SJSA1 (cell line): ENCODE measurements around the gene KCNH8. TPM values are rescaled to one million over a fixed set of nuclear protein-coding genes. Genes with fewer than 3 reads are reported as not detected.

Source experiments
- DNase-seq, 2 experiments: peaks; one replicate each; pipeline ENCODE4 v3.0.0-alpha.2; 2015 to 2020; ENCODE audit warnings: low spot score in 2 of 2, low read depth in 1 of 2
- H3K27ac ChIP-seq: fragments of 250-450 bp; sonication (Bioruptor Pico); 2 replicates; pipeline ENCODE4 v1.5.1; 2020; ENCODE audit warnings: mild to moderate bottlenecking, moderate library complexity
- H3K27me3 ChIP-seq: fragments of 250-450 bp; sonication (Bioruptor Pico); replicated peaks from 2 replicates; pipeline ENCODE4 v1.5.1; 2020; ENCODE audit warnings: mild to moderate bottlenecking, moderate library complexity
- H3K36me3 ChIP-seq: fragments of 250-450 bp; sonication (Bioruptor Pico); 2 replicates; pipeline ENCODE4 v1.5.1; 2020; ENCODE audit warnings: mild to moderate bottlenecking
- H3K4me1 ChIP-seq: fragments of 250-450 bp; sonication (Bioruptor Pico); replicated peaks from 2 replicates; pipeline ENCODE4 v1.6.1; 2021; ENCODE audit warnings: mild to moderate bottlenecking
- H3K4me3 ChIP-seq: fragments of 250-450 bp; sonication (Bioruptor Pico); 2 replicates; pipeline ENCODE4 v1.5.1; 2020; ENCODE audit warnings: mild to moderate bottlenecking
- H3K9me3 ChIP-seq: fragments of 250-450 bp; sonication (Bioruptor Pico); replicated peaks from 2 replicates; pipeline ENCODE4 v1.5.1; 2020; ENCODE audit warnings: mild to moderate bottlenecking
- total RNA-seq: library from RNA; depleted of rRNA; stranded (reverse); fragments of >200 nt; shearing (Covaris generic); gene quantifications from 2 replicates; pipeline ENCODE4 v1.2.3, GENCODE V29; 2014

Gene KCNH8
- total RNA-seq, 1 experiment from 2014 or later = not detected

DNA sequence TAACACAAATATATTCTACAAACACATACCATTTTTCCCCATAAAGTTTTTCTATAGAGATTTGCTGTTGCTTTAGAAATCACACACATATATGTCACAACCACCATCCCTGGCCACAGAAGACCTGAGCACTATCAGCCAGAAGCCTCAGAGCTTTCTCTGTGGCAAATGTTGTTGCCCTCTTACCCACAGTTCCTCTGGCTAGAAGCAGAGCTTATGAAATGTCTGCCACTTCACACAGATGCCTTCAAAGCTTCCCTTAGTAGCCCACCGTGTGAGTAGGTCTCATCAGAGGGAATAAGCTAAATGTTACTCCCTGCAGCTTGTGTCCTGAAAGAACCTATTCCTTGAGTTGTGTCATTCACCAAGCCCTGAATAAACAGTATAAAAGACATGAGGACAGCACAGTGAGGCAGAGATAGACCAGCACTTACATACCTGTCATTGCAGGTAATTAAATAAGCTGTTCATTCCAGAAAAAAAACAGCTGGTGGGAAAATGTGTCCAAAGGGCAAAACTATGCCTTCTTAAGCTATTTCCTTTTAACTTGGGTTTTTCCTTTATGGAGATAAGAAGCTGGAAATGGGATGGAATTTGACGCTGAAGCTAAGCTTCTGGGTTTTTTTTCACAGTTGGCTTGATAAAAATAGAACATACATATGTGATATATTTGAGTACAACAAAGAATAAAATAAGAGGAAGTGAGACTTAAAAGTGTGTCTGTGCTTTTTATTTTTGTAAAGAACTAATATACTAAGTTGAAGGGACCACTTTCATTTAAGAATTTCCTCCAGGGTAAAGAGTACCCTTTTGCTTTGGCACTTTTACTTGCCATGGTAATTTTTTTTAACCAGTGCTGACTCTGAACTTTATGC, 391.4 kb downstream of the KCNH8 start:
- H3K27ac ChIP-seq = no peak overlapping the region
- H3K9me3 ChIP-seq = no peaks in the 10 kb centered on the region
- DNase-seq = no peak
- no peak overlapping the region for H3K4me3 ChIP-seq
- H3K4me1 ChIP-seq = no peaks in the 10 kb centered on the region
- H3K27me3 ChIP-seq = no peaks in the 10 kb centered on the region
- no peaks in the 10 kb centered on the region for H3K36me3 ChIP-seq

GRCh38 chr3:19540464-19540863, 392.2 kb downstream of the KCNH8 start:
- Histone ChIP-seq H3K27me3 (no peaks in the 10 kb centered on the region), H3K4me1 (no peaks in the 10 kb centered on the region), H3K36me3 (no peaks in the 10 kb centered on the region), H3K4me3 (no peak overlapping the region), H3K9me3 (no peaks in the 10 kb centered on the region), H3K27ac (no peak overlapping the region)
- DNase-seq = no peak

- no peaks in the 10 kb centered on the region for H3K4me1 ChIP-seq
- DNase-seq = no peak
- H3K27me3 ChIP-seq = no peaks in the 10 kb centered on the region
- no peak overlapping the region for H3K4me3 ChIP-seq
- no peaks in the 10 kb centered on the region for H3K36me3 ChIP-seq
- no peak overlapping the region for H3K27ac ChIP-seq
- H3K9me3 ChIP-seq = no peaks in the 10 kb centered on the region
Measured at GRCh38 chr3:19541284-19541683, 393.0 kb downstream of the KCNH8 start.

DNA sequence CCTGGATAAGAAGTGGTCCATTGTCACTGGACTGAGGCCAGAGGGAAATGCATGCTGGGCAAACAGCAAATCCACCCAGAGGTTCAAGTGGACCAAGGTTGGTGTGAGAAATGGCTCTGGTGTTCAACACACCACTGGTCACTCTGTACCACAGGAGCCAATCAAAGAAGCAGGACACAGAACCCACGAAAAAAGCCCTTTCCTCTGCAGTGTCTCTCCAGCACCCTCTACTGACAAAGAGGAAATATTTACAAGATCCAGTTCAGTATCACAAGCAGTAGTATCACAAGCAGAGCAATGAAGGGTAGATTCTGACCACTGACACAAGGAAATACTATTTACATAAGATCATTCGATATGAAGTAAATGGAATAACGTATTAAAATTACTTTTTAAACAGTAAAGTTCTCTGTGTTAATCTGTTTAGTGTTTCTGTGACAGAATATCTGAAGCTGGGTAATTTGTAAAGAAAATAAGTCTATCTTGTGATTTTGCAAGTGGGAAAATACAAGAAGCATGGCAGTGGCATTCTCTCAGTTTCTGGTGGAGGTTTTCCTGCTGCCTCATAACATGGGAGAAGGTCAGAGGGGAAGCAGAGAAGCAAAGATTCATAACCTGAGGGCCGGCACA, 395.0 kb downstream of the KCNH8 start:
- no peak overlapping the region for H3K4me3 ChIP-seq
- no peak for DNase-seq
- no peaks in the 10 kb centered on the region for H3K36me3 ChIP-seq
- H3K9me3 ChIP-seq = no peaks in the 10 kb centered on the region
- H3K4me1 ChIP-seq = no peaks in the 10 kb centered on the region
- no peak overlapping the region for H3K27ac ChIP-seq
- no peaks in the 10 kb centered on the region for H3K27me3 ChIP-seq

DNA sequence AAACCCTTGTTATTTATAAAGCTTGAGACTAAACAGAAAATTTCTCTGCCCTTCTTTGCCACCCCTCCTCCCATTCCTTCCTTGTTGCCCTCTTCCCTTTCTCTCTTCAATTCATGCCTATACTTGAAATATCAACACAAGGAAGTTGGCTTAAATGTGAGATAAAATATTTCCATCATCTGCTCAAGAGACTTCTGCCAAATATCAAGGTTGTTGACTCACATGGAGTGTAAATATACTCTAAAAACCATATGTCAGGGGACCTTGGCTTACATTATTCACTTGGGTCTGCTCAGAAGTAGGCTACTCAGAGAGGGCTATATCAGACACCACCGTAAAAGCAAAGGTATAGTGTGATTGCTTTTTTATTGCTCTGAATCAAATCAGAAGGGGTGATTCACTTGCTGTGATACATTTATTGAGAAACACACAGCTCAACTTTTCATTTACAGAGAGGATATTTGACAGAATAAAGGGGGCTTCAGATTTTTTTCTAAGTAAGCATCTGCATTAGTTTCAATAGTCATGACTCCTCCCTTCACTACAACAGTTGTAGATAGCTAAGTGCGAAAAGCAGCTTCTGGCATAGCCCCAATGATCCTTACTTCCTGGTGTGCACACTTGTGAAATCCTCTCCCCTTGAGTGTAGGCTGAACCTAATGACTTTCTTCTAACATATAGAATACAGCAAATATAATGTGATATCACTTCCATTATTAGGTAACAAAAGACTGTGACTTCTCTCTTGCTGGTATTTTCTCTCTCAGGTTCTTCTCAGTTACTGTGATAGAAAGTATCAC, 399.6 kb downstream of the KCNH8 start:
- no peak overlapping the region for H3K27ac ChIP-seq
- H3K4me3 ChIP-seq = no peak overlapping the region
- DNase-seq = no peak
- H3K36me3 ChIP-seq = no peaks in the 10 kb centered on the region
- H3K27me3 ChIP-seq = no peaks in the 10 kb centered on the region
- H3K9me3 ChIP-seq = no peaks in the 10 kb centered on the region
- H3K4me1 ChIP-seq = no peaks in the 10 kb centered on the region

GRCh38 chr3:19559724-19560442, 411.6 kb downstream of the KCNH8 start:
- no peaks in the 10 kb centered on the region for H3K27me3 ChIP-seq
- H3K36me3 ChIP-seq = no peaks in the 10 kb centered on the region
- H3K27ac ChIP-seq = no peak overlapping the region
- no peaks in the 10 kb centered on the region; the same call in 1 of the 2 replicates for H3K9me3 ChIP-seq
- DNase-seq = no peak
- H3K4me3 ChIP-seq = no peak overlapping the region
- no peaks in the 10 kb centered on the region for H3K4me1 ChIP-seq

DNA sequence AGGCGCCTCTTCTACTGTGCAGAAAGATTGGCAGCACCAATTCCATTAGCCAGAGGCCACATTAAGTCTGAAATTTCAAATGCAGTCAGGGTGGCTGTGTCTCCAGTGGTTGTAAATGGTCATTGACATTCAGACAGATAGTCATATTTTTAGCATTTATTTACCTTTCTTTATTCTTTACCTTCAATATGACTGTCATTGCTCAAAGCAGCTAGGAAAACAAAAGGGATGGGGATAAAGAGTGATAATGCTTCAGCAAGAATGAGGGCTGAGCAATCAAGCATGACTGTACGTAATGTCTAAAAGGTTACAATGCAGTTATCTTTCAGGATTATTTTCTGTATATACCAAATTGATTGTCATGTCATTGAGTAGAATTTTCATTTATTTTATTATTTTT, 425.3 kb downstream of the KCNH8 start:
- no peaks in the 10 kb centered on the region for H3K27me3 ChIP-seq
- no peaks in the 10 kb centered on the region for H3K9me3 ChIP-seq
- DNase-seq = no peak
- no peaks in the 10 kb centered on the region for H3K36me3 ChIP-seq
- H3K4me3 ChIP-seq = no peak overlapping the region
- no peaks in the 10 kb centered on the region for H3K4me1 ChIP-seq
- H3K27ac ChIP-seq = no peak overlapping the region

- Histone ChIP-seq H3K27me3 (no peaks in the 10 kb centered on the region), H3K4me3 (no peak overlapping the region), H3K36me3 (no peaks in the 10 kb centered on the region), H3K27ac (no peak overlapping the region), H3K4me1 (no peaks in the 10 kb centered on the region), H3K9me3 (no peaks in the 10 kb centered on the region)
- no peak for DNase-seq
Measured at GRCh38 chr3:19574268-19574667, 426.0 kb downstream of the KCNH8 start.

GRCh38 chr3:19576343-19576742, 428.0 kb downstream of the KCNH8 start:
- Histone ChIP-seq H3K9me3 (no peaks in the 10 kb centered on the region; the same call in 1 of the 2 replicates), H3K4me3 (no peak overlapping the region), H3K27me3 (no peaks in the 10 kb centered on the region), H3K36me3 (no peaks in the 10 kb centered on the region), H3K4me1 (no peaks in the 10 kb centered on the region), H3K27ac (no peak overlapping the region)
- DNase-seq = no peak
